ENCODE data around the gene SHC3.

The SHC3 gene

GRCh38 chr9:89051421-89052025 lies 127.1 kb downstream of the SHC3 start:
- no peak for DNase-seq (ENCODE audit: low read depth)
- TF ChIP-seq CTCF (IDR thresholded peaks at IDR 0.05; ENCODE audit: low read depth, low read length) (no peak), MAX (IDR thresholded peaks at IDR 0.05; ENCODE audit: low read depth, low read length) (no peak), POLR2A (IDR thresholded peaks at IDR 0.05; ENCODE audit: extremely low read depth, insufficient read length) (no peak), MYC (IDR thresholded peaks at IDR 0.05; ENCODE audit: low read depth, low read length) (no peak)
- no peak overlapping the region for H3K4me3 ChIP-seq (ENCODE audit: low read depth, low read length)

- TF ChIP-seq MYC (IDR thresholded peaks at IDR 0.05; ENCODE audit: low read depth, low read length) (no peak), CTCF (IDR thresholded peaks at IDR 0.05; ENCODE audit: low read depth, low read length) (no peak), POLR2A (IDR thresholded peaks at IDR 0.05; ENCODE audit: extremely low read depth, insufficient read length) (no peak), MAX (IDR thresholded peaks at IDR 0.05; ENCODE audit: low read depth, low read length) (no peak)
- no peak for DNase-seq (ENCODE audit: low read depth)
- no peak overlapping the region for H3K4me3 ChIP-seq (ENCODE audit: low read depth, low read length)
These were observed 129.0 kb downstream of the SHC3 start for GRCh38 chr9:89049646-89050045.

GRCh38 chr9:89048616-89049015 lies 130.0 kb downstream of the SHC3 start:
- H3K4me3 ChIP-seq (ENCODE audit: low read depth, low read length), result no peak overlapping the region
- DNase-seq (ENCODE audit: low read depth), result no peak
- TF ChIP-seq MYC (IDR thresholded peaks at IDR 0.05; ENCODE audit: low read depth, low read length), result no peak
- no peak for TF ChIP-seq CTCF (IDR thresholded peaks at IDR 0.05; ENCODE audit: low read depth, low read length)
- no peak for TF ChIP-seq POLR2A (IDR thresholded peaks at IDR 0.05; ENCODE audit: extremely low read depth, insufficient read length)
- no peak for TF ChIP-seq MAX (IDR thresholded peaks at IDR 0.05; ENCODE audit: low read depth, low read length)

- DNase-seq (ENCODE audit: low read depth), result no peak
- TF ChIP-seq POLR2A (IDR thresholded peaks at IDR 0.05; ENCODE audit: extremely low read depth, insufficient read length) (no peak), MAX (IDR thresholded peaks at IDR 0.05; ENCODE audit: low read depth, low read length) (no peak), MYC (IDR thresholded peaks at IDR 0.05; ENCODE audit: low read depth, low read length) (no peak), CTCF (IDR thresholded peaks at IDR 0.05; ENCODE audit: low read depth, low read length) (no peak)
- no peak overlapping the region for H3K4me3 ChIP-seq (ENCODE audit: low read depth, low read length)
These were observed 131.0 kb downstream of the SHC3 start for GRCh38 chr9:89047667-89048066.

GRCh38 chr9:89046832-89047231 lies 131.8 kb downstream of the SHC3 start:
- no peak for TF ChIP-seq MAX (IDR thresholded peaks at IDR 0.05; ENCODE audit: low read depth, low read length)
- TF ChIP-seq MYC (IDR thresholded peaks at IDR 0.05; ENCODE audit: low read depth, low read length), result no peak
- TF ChIP-seq CTCF (IDR thresholded peaks at IDR 0.05; ENCODE audit: low read depth, low read length), result no peak

More at GRCh38 chr9:89046832-89047231, 131.8 kb downstream of the SHC3 start:
- no peak overlapping the region for H3K4me3 ChIP-seq (ENCODE audit: low read depth, low read length)
- DNase-seq (ENCODE audit: low read depth), result no peak

Data from NB4 (cell line).